ENCODE data around the gene TUBB2B.

DNA sequence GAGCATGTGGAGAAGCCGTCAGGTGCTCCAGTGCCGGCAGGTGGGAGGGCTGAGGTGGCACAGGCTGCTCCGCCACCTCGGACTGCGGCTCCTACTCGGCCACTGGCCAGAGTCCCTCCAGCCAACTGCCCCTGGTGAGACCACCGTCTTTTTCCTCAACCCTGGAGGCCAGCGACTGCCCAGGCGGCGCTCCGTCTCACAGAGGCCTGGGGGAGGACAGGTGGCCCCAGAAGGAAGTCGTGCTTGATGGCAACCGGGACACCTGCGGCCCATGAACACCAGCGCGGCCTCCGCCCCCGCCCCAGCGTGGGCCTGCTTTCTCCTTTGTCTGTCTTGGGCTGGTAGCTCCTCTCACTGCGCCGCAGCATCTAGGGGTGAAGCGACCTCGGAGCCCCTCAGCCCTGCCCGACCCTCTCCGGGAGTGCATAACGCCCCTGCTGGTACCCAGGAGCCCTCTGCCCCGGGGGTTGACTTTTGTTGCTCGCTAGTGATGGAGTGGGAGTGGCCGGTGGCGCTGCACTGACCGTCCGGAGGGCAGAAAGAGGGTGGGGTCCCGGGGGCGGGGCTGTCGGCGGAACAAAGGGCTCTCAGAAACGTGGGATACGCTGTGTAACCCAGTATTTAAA, 706 bp upstream of the TUBB2B start:
- TF ChIP-seq, protein P1, sequence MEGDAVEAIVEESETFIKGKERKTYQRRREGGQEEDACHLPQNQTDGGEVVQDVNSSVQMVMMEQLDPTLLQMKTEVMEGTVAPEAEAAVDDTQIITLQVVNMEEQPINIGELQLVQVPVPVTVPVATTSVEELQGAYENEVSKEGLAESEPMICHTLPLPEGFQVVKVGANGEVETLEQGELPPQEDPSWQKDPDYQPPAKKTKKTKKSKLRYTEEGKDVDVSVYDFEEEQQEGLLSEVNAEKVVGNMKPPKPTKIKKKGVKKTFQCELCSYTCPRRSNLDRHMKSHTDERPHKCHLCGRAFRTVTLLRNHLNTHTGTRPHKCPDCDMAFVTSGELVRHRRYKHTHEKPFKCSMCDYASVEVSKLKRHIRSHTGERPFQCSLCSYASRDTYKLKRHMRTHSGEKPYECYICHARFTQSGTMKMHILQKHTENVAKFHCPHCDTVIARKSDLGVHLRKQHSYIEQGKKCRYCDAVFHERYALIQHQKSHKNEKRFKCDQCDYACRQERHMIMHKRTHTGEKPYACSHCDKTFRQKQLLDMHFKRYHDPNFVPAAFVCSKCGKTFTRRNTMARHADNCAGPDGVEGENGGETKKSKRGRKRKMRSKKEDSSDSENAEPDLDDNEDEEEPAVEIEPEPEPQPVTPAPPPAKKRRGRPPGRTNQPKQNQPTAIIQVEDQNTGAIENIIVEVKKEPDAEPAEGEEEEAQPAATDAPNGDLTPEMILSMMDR (IDR thresholded peaks at IDR 0.05), result no peak
- TF ChIP-seq POLR2A (IDR thresholded peaks at IDR 0.05), result no peak
